GM18517 (cell line): ENCODE results near the gene SIK2.

Experiments
- ATAC-seq: cut with Tn5 transposase; IDR thresholded peaks from one replicate; pipeline ENCODE4 v1.9.1; 2021; ENCODE audit warnings: mild to moderate bottlenecking, moderate library complexity; ENCODE audit not compliant: unreplicated experiment

The SIK2 gene

GRCh38 chr11:111581341-111581740 lies 20.9 kb upstream of the SIK2 start:
- no peak for ATAC-seq

GRCh38 chr11:111582163-111582562 lies 20.1 kb upstream of the SIK2 start:
- no peak for ATAC-seq

GRCh38 chr11:111582881-111583280 lies 19.4 kb upstream of the SIK2 start:
- no peak for ATAC-seq

- no peak for ATAC-seq
These were observed 16.9 kb upstream of the SIK2 start for GRCh38 chr11:111585371-111585770.

- ATAC-seq: no peak
These were observed 15.8 kb upstream of the SIK2 start for GRCh38 chr11:111586388-111586831.

GRCh38 chr11:111589114-111589513 lies 13.1 kb upstream of the SIK2 start:
- no peak for ATAC-seq

- no peak for ATAC-seq
These were observed 12.3 kb upstream of the SIK2 start for GRCh38 chr11:111589886-111590499.

- ATAC-seq: no peak
These were observed 10.9 kb upstream of the SIK2 start for GRCh38 chr11:111591187-111591960.

GRCh38 chr11:111592491-111592890 lies 9.8 kb upstream of the SIK2 start:
- ATAC-seq: no peak

GRCh38 chr11:111596319-111596718 lies 5.9 kb upstream of the SIK2 start:
- no peak for ATAC-seq

- no peak for ATAC-seq
These were observed 4.1 kb upstream of the SIK2 start for GRCh38 chr11:111598148-111598547.

- no peak for ATAC-seq
These were observed 3.7 kb upstream of the SIK2 start for GRCh38 chr11:111598559-111598958.

GRCh38 chr11:111601636-111601978 lies 642 bp upstream of the SIK2 start:
- no peak for ATAC-seq

- no peak for ATAC-seq
These were observed 789 bp downstream of the SIK2 start for GRCh38 chr11:111602865-111603610.

GRCh38 chr11:111603611-111604130 lies 1.4 kb downstream of the SIK2 start:
- no peak for ATAC-seq

GRCh38 chr11:111604392-111605009 lies 2.3 kb downstream of the SIK2 start:
- no peak for ATAC-seq

GRCh38 chr11:111605681-111606080 lies 3.4 kb downstream of the SIK2 start:
- no peak for ATAC-seq

- no peak for ATAC-seq
These were observed 4.7 kb downstream of the SIK2 start for GRCh38 chr11:111606986-111607385.

- no peak for ATAC-seq
These were observed 5.5 kb downstream of the SIK2 start for GRCh38 chr11:111607751-111608150.

GRCh38 chr11:111612224-111612623 lies 10.0 kb downstream of the SIK2 start:
- no peak for ATAC-seq

- no peak for ATAC-seq
These were observed 15.0 kb downstream of the SIK2 start for GRCh38 chr11:111617286-111617685.
